ENCODE data around the gene GABRR1. TPM values are rescaled to one million over a fixed set of nuclear protein-coding genes. Genes with fewer than 3 reads are reported as not detected.

The GABRR1 gene
- total RNA-seq, 1 experiment from 2014 or later = 0.33 TPM

GRCh38 chr6:89144354-89144906 lies 72.7 kb downstream of the GABRR1 start:
- Mint-ChIP-seq H3K36me3 (ENCODE audit: insufficient read depth in 1 of 3, low read depth in 3 of 3) (no peaks in the 10 kb centered on the region; a peak in 1 of 7 replicates), H3K4me3 (no peak overlapping the region), H3K27ac (no peak overlapping the region), H3K4me1 (peaks cover 13 to 14% of the 10 kb centered on the region in 2 experiments), H3K27me3 (ENCODE audit: low read depth) (peaks cover 57% of the 10 kb centered on the region), H3K9me3 (peaks cover 0 to 3% of the 10 kb centered on the region in 2 experiments; a peak in 1 of 5 replicates)
- no peak overlapping the region for H3K27ac ChIP-seq (ENCODE audit: insufficient read length, low read depth, low read length)
- H3K23ac ChIP-seq (ENCODE audit: insufficient read length, low read depth, low read length) = no peak overlapping the region
- no peak overlapping the region for H2BK12ac ChIP-seq (ENCODE audit: insufficient read length, low read depth, low read length)
- H2AFZ ChIP-seq (ENCODE audit: low read length) = no peak overlapping the region
- H3K4me1 ChIP-seq (ENCODE audit: insufficient read depth, low read length) = no peaks in the 10 kb centered on the region
- no peak overlapping the region for H3T11ph ChIP-seq (ENCODE audit: low read length)
- TF ChIP-seq CTCF (conservative IDR thresholded peaks at IDR 0.05) = no peak
- no CpG with 5 or more reads among the region's 2 CpGs for WGBS (ENCODE audit: extremely low coverage, insufficient read length, low lambda C conversion rate)
- H3K9me3 ChIP-seq (ENCODE audit: control insufficient read depth, low read depth, low read length) = no peaks in the 10 kb centered on the region
- no peak overlapping the region for H3K18ac ChIP-seq (ENCODE audit: insufficient read length, low read depth, low read length)
- no peak overlapping the region for H2BK15ac ChIP-seq (ENCODE audit: low read depth, low read length)
- H3K4me2 ChIP-seq (ENCODE audit: insufficient read depth, insufficient read length, low read length) = no peak overlapping the region
- H3K14ac ChIP-seq (ENCODE audit: insufficient read depth, low read length) = no peak overlapping the region
- no peak overlapping the region for H2BK5ac ChIP-seq (ENCODE audit: insufficient read length, low read length)
- no peak overlapping the region for H3K9ac ChIP-seq (ENCODE audit: extremely low read depth, insufficient read length, low read length)
- H3K27me3 ChIP-seq (ENCODE audit: insufficient read depth, low read length) = peaks cover 10% of the 10 kb centered on the region; the same call in 1 of the 2 replicates
- no peaks in the 10 kb centered on the region for H3K79me2 ChIP-seq (ENCODE audit: insufficient read depth, low read length)
- DNase-seq = no peak
- H4K91ac ChIP-seq (ENCODE audit: insufficient read length, low read depth, low read length) = no peak overlapping the region
- H4K5ac ChIP-seq (ENCODE audit: insufficient read length, low read depth, low read length) = no peak overlapping the region
- no peak overlapping the region for H3K4ac ChIP-seq (ENCODE audit: low read depth, low read length)
- H4K20me1 ChIP-seq (ENCODE audit: control insufficient read depth, insufficient read depth, insufficient read length) = no peaks in the 10 kb centered on the region
- H2AK5ac ChIP-seq (ENCODE audit: insufficient read length, low read length) = no peak overlapping the region
- H2BK120ac ChIP-seq (ENCODE audit: low read depth, low read length, poor library complexity, severe bottlenecking) = no peak overlapping the region
- H3K23me2 ChIP-seq (ENCODE audit: insufficient read length, low read depth, low read length, poor library complexity, severe bottlenecking) = peaks cover 8% of the 10 kb centered on the region
- no peak overlapping the region for H3K56ac ChIP-seq (ENCODE audit: insufficient read length, low read depth, low read length)
- H3K79me1 ChIP-seq (ENCODE audit: insufficient read depth, low read depth, low read length, poor library complexity, severe bottlenecking) = no peaks in the 10 kb centered on the region
- H4K8ac ChIP-seq (replicated peaks; ENCODE audit: insufficient read length, low read depth, low read length) = no peak overlapping the region
- no peak overlapping the region for H2BK20ac ChIP-seq (ENCODE audit: low read depth, low read length, poor library complexity, severe bottlenecking)
